Stimulated activated naive B cell treated with anti-CD40 and anti-IgM and Interleukin-4, amounts not matched to agents 10 μg/mL and 1 μg/mL and 100 μg/mL, for 72 hours (primary cell): Measurements from ENCODE around the gene GLIPR1L2.
A peak's percentile ranks its signal among the peaks of the same experiment; 100 is the strongest.
"Not testable (repeated sequence)": the region's sequence is repeated elsewhere in the genome, so short reads cannot be mapped to it uniquely, and the experiment has no call there.

Experiments used
- ATAC-seq, 2 donors: fragments of 150-1000 bp; cut with Tn5 transposase; replicated peaks; 2 replicates each; pipeline ENCODE4 v1.10.0; 2021; ENCODE audit warnings: moderate library complexity in 1 of 2
- DNase-seq: peaks from one replicate; pipeline ENCODE4 v3.0.0; 2021
- H3K27ac Mint-ChIP-seq: one replicate; pipeline ENCODE4 v1.8.0; 2022; ENCODE audit warnings: mild to moderate bottlenecking, mixed read lengths
- H3K27me3 Mint-ChIP-seq, 2 donors: one replicate each; pipeline ENCODE4 v1.8.0; 2022; ENCODE audit warnings: mixed read lengths in 2 of 2
- H3K36me3 Mint-ChIP-seq, 2 donors: one replicate each; pipeline ENCODE4 v1.8.0; 2022; ENCODE audit warnings: mixed read lengths in 2 of 2, mild to moderate bottlenecking in 1 of 2
- H3K4me1 Mint-ChIP-seq, 2 donors: one replicate each; pipeline ENCODE4 v1.8.0; 2022; ENCODE audit warnings: mixed read lengths in 2 of 2, mild to moderate bottlenecking in 1 of 2
- H3K4me3 Mint-ChIP-seq, 2 donors: one replicate each; pipeline ENCODE4 v1.8.0; 2022; ENCODE audit warnings: mild to moderate bottlenecking in 2 of 2, mixed read lengths in 2 of 2, moderate library complexity in 1 of 2
- H3K9me3 Mint-ChIP-seq, 2 donors: one replicate each; pipeline ENCODE4 v1.8.0; 2022; ENCODE audit warnings: mixed read lengths in 2 of 2, mild to moderate bottlenecking in 1 of 2

GLIPR1L2 gene

DNA sequence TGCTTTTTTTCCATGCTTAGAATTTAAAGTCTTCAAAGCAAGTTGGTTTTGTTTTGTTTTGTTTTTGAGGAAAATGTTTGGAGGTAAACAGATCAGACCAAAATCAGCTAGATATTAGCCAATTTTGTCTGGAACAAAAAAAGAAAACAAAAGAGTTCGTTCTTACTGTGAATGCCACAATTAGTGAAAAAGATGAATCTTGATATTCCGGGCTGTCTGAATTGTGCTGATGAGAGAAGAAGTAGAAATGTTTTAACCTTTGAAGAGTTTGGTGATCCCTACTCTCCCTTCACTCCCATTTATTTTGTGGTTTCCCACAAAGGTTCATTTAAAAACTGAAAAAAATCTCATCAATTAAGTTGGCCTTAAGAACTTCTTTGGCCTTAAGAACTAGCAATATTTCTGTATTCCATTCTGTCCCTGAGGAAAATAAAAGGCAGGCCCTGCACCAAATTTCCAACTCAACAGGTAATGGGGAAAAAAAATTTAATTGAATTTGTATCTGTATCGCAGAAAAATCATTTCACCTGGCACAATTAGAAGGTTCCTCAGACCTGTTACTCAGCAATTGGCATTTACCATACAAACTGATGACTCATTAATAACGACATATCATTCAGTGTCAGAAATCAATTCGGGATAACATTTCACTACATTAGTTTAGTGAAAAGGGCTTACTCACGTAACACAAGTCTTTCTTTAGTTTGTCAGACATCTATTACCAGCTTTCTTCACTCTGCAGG lies 562 bp upstream of the GLIPR1L2 start:
- Mint-ChIP-seq H3K4me3 (peak overlapping the region; percentile 90 to 92), H3K36me3 (peaks cover 0 to 7% of the 10 kb centered on the region in 2 donors), H3K27me3 (no peaks in the 10 kb centered on the region), H3K4me1 (peaks cover 17 to 38% of the 10 kb centered on the region in 2 donors), H3K9me3 (peaks cover 0 to 2% of the 10 kb centered on the region in 2 donors), H3K27ac (peak overlapping the region; percentile 97)
- DNase-seq (no peak), ATAC-seq (no peak)

DNA sequence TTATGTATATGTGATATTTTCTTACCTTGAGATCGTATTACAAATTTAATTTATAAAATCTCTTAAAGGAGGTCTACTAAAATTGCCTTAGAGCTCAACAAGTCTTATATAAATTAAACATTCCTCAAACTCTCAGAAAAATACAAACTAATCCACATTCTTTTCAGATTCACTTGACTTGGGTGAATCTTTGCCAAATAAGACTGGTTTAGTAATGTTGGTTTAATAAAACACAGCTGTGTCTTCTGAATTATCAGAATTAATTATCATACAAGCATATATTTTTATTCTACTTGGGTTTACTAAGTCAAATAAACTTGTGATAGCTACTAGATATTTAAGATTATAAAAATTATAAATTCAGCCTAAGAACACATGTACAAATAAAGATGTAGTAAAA lies 13.3 kb downstream of the GLIPR1L2 start:
- Mint-ChIP-seq H3K4me1 (no peaks in the 10 kb centered on the region), H3K36me3 (no peaks in the 10 kb centered on the region), H3K27ac (no peak overlapping the region), H3K27me3 (peaks cover 0 to 5% of the 10 kb centered on the region in 2 donors), H3K9me3 (no peaks in the 10 kb centered on the region), H3K4me3 (no peak overlapping the region)
- ATAC-seq (no peak), DNase-seq (no peak)

DNA sequence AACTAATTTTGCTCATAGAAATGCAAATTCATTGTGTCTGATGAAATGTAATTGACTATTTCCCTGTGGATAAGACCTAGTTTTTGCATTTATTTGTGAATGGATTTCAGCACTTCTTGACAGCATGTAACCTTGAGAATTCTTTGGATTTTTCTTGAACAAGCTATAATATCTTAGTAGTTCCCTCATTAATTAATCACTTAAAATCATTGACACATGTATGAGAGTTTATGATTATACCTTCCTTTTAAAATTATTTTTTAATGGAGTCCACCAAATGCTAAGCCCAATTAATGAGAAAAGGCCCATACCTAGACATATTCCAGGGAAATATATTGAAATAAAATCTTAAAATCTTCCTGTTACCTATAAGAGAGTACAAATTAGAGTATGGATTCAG lies 16.8 kb downstream of the GLIPR1L2 start:
- Mint-ChIP-seq H3K9me3 (no peaks in the 10 kb centered on the region), H3K36me3 (no peaks in the 10 kb centered on the region), H3K27me3 (peaks cover 0 to 5% of the 10 kb centered on the region in 2 donors), H3K27ac (no peak overlapping the region), H3K4me1 (peaks cover 2 to 7% of the 10 kb centered on the region in 2 donors), H3K4me3 (no peak overlapping the region)
- DNase-seq (no peak), ATAC-seq (no peak)

DNA sequence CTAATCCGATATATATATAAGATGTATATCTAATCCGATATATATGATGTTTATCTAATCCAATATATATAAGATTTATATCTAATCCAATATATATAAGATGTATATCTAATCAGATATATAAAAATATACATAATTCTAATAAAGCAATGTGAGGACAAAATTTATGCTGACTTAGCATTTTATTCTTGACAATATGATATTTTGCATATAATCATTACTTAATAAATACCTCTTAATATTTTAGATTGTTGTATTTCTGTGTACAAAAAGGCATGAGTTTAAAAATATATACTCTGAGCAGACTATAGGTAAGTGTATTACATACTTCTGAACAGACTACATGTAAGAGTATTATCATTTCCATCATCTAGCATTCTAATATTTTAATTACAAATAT lies 18.9 kb downstream of the GLIPR1L2 start:
- no peak overlapping the region for H3K27ac Mint-ChIP-seq
- peaks cover 2 to 7% of the 10 kb centered on the region in 2 donors for H3K4me1 Mint-ChIP-seq
- no peaks in the 10 kb centered on the region for H3K36me3 Mint-ChIP-seq
- ATAC-seq, result no peak
- H3K4me3 Mint-ChIP-seq, result no peak overlapping the region
- no peak for DNase-seq
- H3K9me3 Mint-ChIP-seq, result no peaks in the 10 kb centered on the region
- H3K27me3 Mint-ChIP-seq, result no peaks in the 10 kb centered on the region

DNA sequence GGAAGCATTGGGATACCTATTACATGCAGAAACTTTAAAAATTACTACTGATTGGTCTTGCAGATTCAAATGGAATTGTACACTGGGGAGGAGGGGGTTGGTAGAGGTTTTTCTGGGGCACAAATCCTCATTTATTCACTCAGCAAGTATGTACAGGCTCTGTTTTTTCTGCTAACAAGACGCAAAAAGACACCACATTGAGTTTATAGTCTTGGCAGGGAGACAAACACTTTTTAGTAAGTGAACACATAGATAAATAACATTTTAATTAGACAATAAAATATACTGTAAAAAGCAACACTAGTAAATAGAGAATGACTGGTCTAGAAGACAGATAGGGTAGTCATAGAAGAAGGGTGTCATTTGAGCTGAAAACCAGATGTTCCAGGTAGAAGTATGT lies 23.8 kb downstream of the GLIPR1L2 start:
- DNase-seq (no peak), ATAC-seq (no peak)
- Mint-ChIP-seq H3K4me1 (peaks cover 2 to 7% of the 10 kb centered on the region in 2 donors), H3K36me3 (no peaks in the 10 kb centered on the region), H3K27ac (no peak overlapping the region), H3K9me3 (no peaks in the 10 kb centered on the region), H3K27me3 (no peaks in the 10 kb centered on the region), H3K4me3 (no peak overlapping the region)

DNA sequence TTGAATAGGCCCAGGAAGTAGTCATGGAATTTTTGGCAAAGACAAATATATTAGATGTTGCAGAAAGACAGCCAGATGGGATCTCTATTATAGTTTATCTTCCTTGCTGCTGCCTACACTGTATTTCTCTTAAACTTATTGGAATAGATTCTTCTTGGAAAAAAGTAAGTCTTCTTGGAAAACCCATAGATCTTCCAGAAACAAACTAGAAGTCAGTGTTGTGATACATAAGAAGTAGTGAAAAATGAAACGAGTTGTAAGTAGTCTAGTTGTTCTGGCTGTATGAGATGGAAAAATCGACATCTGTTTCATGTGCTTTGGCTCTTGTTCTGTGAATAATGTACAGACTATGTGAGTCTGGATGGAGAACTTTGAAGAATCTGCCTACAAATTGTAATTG lies 29.0 kb downstream of the GLIPR1L2 start:
- no peak for ATAC-seq
- Mint-ChIP-seq H3K27me3 (peaks cover 0 to 2% of the 10 kb centered on the region in 2 donors), H3K27ac (no peak overlapping the region), H3K4me1 (no peaks in the 10 kb centered on the region), H3K36me3 (peaks cover 2% of the 10 kb centered on the region in 2 donors), H3K4me3 (no peak overlapping the region), H3K9me3 (peaks cover 2% of the 10 kb centered on the region in 2 donors)
- no peak for DNase-seq

DNA sequence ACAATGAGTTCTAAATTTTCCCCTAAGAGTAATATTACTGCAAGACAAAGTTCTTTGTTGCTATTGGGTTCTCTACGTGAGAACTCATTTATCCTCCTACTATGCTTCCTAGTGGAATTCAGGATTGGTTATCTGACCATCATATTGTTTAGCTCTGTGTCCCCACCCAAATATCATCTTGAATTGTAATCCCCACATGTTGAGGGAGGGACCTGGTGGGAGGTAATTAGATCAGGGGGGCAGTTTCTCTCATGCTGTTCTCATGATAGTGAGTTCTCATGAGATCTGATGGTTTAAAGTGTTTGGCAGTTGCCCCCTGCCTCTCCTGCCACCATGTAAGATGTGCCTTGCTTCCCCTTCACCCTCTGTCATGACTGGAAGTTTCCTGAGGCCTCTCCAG lies 36.6 kb downstream of the GLIPR1L2 start:
- Mint-ChIP-seq H3K27ac (no peak overlapping the region), H3K36me3 (peaks cover 5 to 20% of the 10 kb centered on the region in 2 donors), H3K27me3 (peaks cover 5 to 6% of the 10 kb centered on the region in 2 donors), H3K9me3 (peaks cover 21 to 23% of the 10 kb centered on the region in 2 donors), H3K4me1 (no peaks in the 10 kb centered on the region), H3K4me3 (no peak overlapping the region)
- DNase-seq, result no peak
- no peak for ATAC-seq

DNA sequence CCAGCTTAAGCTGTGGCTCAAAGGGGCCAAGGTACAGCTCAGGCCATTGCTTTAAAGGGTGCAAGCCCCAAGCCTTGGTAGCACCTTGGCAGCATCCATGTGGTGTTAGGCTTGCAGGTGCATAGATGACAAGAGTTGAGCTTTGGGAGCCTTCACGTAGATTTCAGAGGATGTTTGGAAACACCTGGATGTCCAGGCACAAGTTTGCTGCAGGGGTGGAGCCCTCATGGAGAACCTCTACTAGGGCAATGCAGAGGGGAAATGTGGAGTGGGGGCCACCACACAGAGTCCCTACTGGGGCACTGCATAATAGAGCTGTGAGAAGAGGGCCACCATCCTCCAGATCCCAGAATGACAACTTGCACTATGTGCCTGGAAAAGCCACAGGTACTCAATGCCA lies 37.9 kb downstream of the GLIPR1L2 start:
- no peak overlapping the region for H3K4me3 Mint-ChIP-seq
- no peak for ATAC-seq
- peaks cover 5 to 20% of the 10 kb centered on the region in 2 donors for H3K36me3 Mint-ChIP-seq
- peaks cover 19 to 23% of the 10 kb centered on the region in 2 donors for H3K9me3 Mint-ChIP-seq
- H3K4me1 Mint-ChIP-seq, result no peaks in the 10 kb centered on the region
- H3K27me3 Mint-ChIP-seq, result peaks cover 5 to 6% of the 10 kb centered on the region in 2 donors
- DNase-seq, result no peak
- H3K27ac Mint-ChIP-seq, result no peak overlapping the region

DNA sequence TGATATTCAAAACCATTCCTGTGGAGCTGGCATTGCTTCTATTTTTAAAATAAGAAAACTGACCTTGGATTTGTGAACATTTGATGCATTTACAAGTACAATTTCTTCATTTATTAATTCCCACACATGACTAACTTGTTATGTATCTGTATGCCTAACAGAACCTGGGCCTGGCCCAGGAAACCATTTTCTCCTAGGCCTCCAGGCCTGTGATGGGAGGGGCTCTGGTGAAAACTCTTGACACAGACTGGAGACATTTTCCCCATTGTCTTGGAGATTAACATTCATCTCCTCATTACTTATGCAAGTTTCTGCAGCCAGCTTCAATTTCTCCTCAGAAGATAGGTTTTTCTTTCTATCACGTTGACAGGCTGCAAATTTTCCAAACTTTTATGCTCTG lies 42.0 kb downstream of the GLIPR1L2 start:
- peaks cover 13% of the 10 kb centered on the region in 2 donors for H3K9me3 Mint-ChIP-seq
- H3K4me3 Mint-ChIP-seq, result no peak overlapping the region
- DNase-seq (no peak), ATAC-seq (no peak)
- peaks cover 0 to 6% of the 10 kb centered on the region in 2 donors for H3K27me3 Mint-ChIP-seq
- H3K36me3 Mint-ChIP-seq, result peaks cover under 1 to 12% of the 10 kb centered on the region in 2 donors
- peaks cover 2 to 5% of the 10 kb centered on the region in 2 donors for H3K4me1 Mint-ChIP-seq
- no peak overlapping the region for H3K27ac Mint-ChIP-seq

DNA sequence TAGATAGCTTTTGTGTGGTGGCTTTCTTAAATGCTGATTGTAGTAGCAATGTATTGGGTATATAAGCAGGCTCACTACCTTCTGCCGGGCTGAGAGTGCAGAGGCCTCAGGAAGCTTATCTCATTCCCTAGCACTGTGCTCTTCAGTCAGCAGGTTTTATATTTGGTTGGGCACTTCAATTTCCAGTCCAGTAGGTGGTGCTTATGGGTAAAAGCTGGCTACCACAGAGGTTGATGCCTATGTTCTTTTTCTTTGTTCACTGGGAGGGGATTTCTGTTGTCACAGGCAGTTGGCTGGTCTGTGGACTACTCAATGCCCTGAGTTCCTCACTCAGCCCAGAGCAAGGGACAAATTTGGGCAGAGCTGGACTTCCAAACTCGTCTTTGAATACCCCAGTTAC lies 46.7 kb downstream of the GLIPR1L2 start:
- H3K27me3 Mint-ChIP-seq, result peaks cover 6 to 11% of the 10 kb centered on the region in 2 donors
- H3K36me3 Mint-ChIP-seq, result peaks cover 4 to 5% of the 10 kb centered on the region in 2 donors
- H3K27ac Mint-ChIP-seq, result no peak overlapping the region
- no peak for DNase-seq
- peaks cover 5 to 7% of the 10 kb centered on the region in 2 donors for H3K9me3 Mint-ChIP-seq
- peaks cover 2 to 5% of the 10 kb centered on the region in 2 donors for H3K4me1 Mint-ChIP-seq
- ATAC-seq, result peak; percentile 79 to 85
- no peak overlapping the region for H3K4me3 Mint-ChIP-seq

DNA sequence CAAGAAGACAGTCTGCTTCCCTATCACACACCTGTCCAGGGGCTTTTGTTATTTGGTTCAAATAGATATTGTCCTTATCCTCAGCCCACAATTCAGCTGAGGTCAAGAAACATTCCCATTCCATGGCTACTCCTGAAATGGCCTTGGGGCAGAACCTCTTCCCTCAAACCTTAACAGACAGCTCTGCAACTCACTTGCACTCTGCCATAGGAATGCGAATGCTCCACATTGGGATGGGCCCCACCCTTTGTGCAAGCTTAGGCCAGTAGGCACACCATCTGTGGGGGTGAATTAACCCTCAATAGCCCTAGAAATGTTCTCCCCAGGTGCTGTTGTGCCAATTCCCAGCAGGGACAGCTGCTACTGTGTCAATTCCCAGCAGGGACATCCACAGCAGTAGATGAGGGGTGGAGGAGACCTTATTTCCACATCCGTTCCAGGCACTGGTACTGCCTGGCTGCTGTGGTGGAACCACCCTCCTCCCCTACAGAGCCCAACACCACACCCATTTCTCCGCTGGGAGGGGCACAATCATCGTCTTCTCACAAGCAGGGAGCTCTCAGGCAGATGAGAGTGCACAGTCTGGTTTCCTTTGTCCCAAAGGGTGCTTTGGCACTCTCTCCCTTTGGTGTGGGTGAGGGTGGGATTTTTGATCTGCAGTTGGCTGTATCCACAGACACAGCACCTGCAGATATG lies 47.3 kb downstream of the GLIPR1L2 start:
- Mint-ChIP-seq H3K27ac (no peak overlapping the region), H3K9me3 (peaks cover 5 to 7% of the 10 kb centered on the region in 2 donors), H3K27me3 (peaks cover 6 to 13% of the 10 kb centered on the region in 2 donors), H3K36me3 (peaks cover 4 to 5% of the 10 kb centered on the region in 2 donors), H3K4me3 (no peak overlapping the region), H3K4me1 (peaks cover 2 to 5% of the 10 kb centered on the region in 2 donors)
- DNase-seq (no peak), ATAC-seq (peak in 1 of 2 donors; percentile 14)

DNA sequence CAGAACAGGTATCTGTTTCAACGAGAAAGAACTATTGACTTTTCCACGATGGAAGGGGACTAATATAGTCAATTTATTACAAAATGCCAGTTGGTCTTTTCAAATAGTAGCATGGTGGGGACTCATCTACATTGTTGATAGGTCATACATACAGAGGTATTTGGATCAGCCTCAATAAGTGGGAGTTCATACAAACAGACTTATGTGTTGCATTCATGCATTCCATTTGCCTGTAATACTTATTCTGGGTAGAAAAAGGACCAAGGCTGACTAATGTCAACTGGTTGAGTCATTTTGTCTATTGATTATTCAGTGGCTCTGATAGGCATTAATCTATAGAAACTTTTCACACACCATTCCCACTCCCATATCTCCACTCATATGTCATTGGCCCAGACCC lies 48.2 kb downstream of the GLIPR1L2 start:
- H3K9me3 Mint-ChIP-seq, result peaks cover 5 to 7% of the 10 kb centered on the region in 2 donors
- no peak overlapping the region for H3K4me3 Mint-ChIP-seq
- no peak overlapping the region for H3K27ac Mint-ChIP-seq
- H3K4me1 Mint-ChIP-seq, result peaks cover 2 to 5% of the 10 kb centered on the region in 2 donors
- ATAC-seq (no peak), DNase-seq (no peak)
- peaks cover 6 to 19% of the 10 kb centered on the region in 2 donors for H3K27me3 Mint-ChIP-seq
- H3K36me3 Mint-ChIP-seq, result peaks cover 4 to 5% of the 10 kb centered on the region in 2 donors

DNA sequence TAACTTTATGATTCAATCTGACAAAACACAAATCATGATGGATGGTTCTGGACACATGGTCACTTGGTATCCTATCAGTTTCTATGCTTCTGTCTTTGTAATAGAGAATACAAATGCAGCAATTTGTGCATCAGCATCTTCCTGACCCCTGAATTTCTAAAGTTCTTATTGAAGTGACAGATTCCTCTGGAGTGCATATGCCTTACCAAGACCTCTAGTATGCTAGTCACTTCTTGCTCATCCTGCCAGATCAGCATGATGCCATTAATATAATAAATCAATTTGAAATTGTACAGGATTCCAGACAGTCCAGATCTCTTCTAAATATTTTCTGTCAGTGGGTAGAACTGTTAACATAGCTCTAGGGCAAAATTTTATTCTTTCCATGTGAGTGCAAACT lies 49.0 kb downstream of the GLIPR1L2 start:
- DNase-seq, result no peak
- peaks cover 2 to 5% of the 10 kb centered on the region in 2 donors for H3K4me1 Mint-ChIP-seq
- H3K4me3 Mint-ChIP-seq, result no peak overlapping the region

DNA sequence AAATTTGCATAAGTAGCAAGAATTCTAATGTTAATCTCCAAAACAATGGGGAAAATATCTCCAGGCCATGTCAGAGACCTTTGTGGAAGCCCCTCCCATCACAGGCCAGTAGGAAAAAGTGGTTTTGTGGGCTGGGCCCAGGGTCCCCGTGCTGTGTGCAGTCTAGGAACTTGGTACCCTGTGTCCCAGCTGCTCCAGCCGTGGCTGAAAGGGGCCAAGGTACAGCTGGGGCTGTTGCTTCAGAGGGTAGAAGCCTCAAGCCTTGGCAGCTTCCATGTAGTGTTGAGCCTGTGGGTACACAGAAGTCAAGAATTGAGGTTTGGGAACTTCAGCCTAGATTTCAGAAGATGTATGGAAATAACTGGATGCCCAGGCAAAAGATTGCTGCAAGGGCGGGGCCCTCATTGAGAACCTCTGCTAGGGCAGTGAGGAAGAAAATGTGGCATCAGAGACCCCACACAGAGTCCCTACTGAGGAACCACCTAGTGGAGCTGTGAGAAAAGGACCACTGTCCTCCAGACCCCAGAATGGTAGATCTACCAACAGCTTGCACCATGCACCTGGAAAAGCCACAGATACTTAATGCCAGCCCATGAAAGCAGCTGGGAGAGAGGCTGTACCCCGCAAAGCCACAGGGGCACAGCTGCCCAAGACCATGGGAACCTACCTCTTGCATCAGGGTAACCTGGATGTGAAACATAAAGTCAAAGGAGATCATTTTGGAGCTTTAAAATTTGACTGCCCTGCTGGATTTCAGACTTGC lies 51.0 kb downstream of the GLIPR1L2 start:
- H3K36me3 Mint-ChIP-seq, H3K9me3 Mint-ChIP-seq, DNase-seq, ATAC-seq, H3K4me3 Mint-ChIP-seq, H3K4me1 Mint-ChIP-seq, H3K27ac Mint-ChIP-seq: not testable (repeated sequence)
- peaks cover 6 to 19% of the 10 kb centered on the region in 2 donors for H3K27me3 Mint-ChIP-seq

More for the DNA sequence above, 49.0 kb downstream of the GLIPR1L2 start:
- H3K36me3 Mint-ChIP-seq, result peaks cover 4 to 5% of the 10 kb centered on the region in 2 donors
- H3K27me3 Mint-ChIP-seq, result peaks cover 6 to 19% of the 10 kb centered on the region in 2 donors
- no peak overlapping the region for H3K27ac Mint-ChIP-seq
- no peak for ATAC-seq
- H3K9me3 Mint-ChIP-seq, result peaks cover 5% of the 10 kb centered on the region in 2 donors
